Calu3 (cell line): ENCODE results near the gene HBG1. TPM values are rescaled to one million over a fixed set of nuclear protein-coding genes. Genes with fewer than 3 reads are reported as not detected.

ENCODE experiments used
- BruUV-seq: library from RNA; stranded (reverse); fragments of 400-500 nt; replicated peaks from 2 replicates; lab custom pipeline; 2021; lab: Mats Ljungman, UMichigan
- CTCF ChIA-PET: fragments of 300-600 bp; sonication (Branson Sonifier 250); formaldehyde crosslinking; loops from one replicate; lab custom pipeline; 2022; ENCODE audit warnings: antibody characterized with exemption; lab: Charles Lee
- DNase-seq: peaks from one replicate; pipeline ENCODE4 v3.0.0; 2022
- H3K27ac Mint-ChIP-seq: one replicate; pipeline ENCODE4 v1.8.0; 2022; ENCODE audit warnings: mixed read lengths; ENCODE audit not compliant: unreplicated experiment
- H3K27me3 Mint-ChIP-seq: one replicate; pipeline ENCODE4 v1.8.0; 2022; ENCODE audit warnings: mixed read lengths; ENCODE audit not compliant: unreplicated experiment
- H3K36me3 Mint-ChIP-seq: one replicate; pipeline ENCODE4 v1.8.0; 2022; ENCODE audit warnings: mild to moderate bottlenecking, moderate library complexity, mixed read lengths; ENCODE audit not compliant: insufficient read depth, unreplicated experiment
- H3K4me1 Mint-ChIP-seq: one replicate; pipeline ENCODE4 v1.8.0; 2022; ENCODE audit warnings: mild to moderate bottlenecking, low read depth, mixed read lengths; ENCODE audit not compliant: unreplicated experiment
- H3K4me3 Mint-ChIP-seq: one replicate; pipeline ENCODE4 v1.8.0; 2022; ENCODE audit warnings: mild to moderate bottlenecking, low read depth, moderate library complexity, mixed read lengths; ENCODE audit not compliant: unreplicated experiment
- H3K9me3 Mint-ChIP-seq: one replicate; pipeline ENCODE4 v1.8.0; 2022; ENCODE audit warnings: low read depth, mixed read lengths; ENCODE audit not compliant: unreplicated experiment
- CTCF ChIP-seq: fragments of 200-600 bp; IDR thresholded peaks from one replicate; pipeline ENCODE4 v1.8.0; 2022; ENCODE audit warnings: antibody characterized with exemption; ENCODE audit not compliant: unreplicated experiment
- intact Hi-C: fragments of 100-400 bp; cut with micrococcal nuclease; formaldehyde crosslinking; loops from one replicate; pipeline ENCODE4 v1.10.0; 2022; ENCODE audit not compliant: unreplicated experiment
- total RNA-seq: library from RNA; stranded (reverse); gene quantifications from 2 replicates; pipeline ENCODE4 v1.2.3, GENCODE V29; 2022

Gene HBG1
- total RNA-seq, 1 experiment from 2014 or later = not detected

GRCh38 chr11:5288108-5288905 is 38.6 kb upstream of the HBG1 start:
- DNase-seq = no peak
- intact Hi-C loops = no loop called here
- TF ChIP-seq CTCF = no peak
- Mint-ChIP-seq H3K9me3 (no peaks in the 10 kb centered on the region), H3K4me1 (no peaks in the 10 kb centered on the region), H3K27ac (no peak overlapping the region), H3K4me3 (no peak overlapping the region), H3K36me3 (no peaks in the 10 kb centered on the region), H3K27me3 (no peaks in the 10 kb centered on the region)
- BruUV-seq = no TSS peak
- CTCF ChIA-PET = no interaction called here

- H3K27ac Mint-ChIP-seq = no peak overlapping the region
- intact Hi-C loops = no loop called here
- no peaks in the 10 kb centered on the region for H3K9me3 Mint-ChIP-seq
- no peak for TF ChIP-seq CTCF
- no peaks in the 10 kb centered on the region for H3K27me3 Mint-ChIP-seq
- H3K4me3 Mint-ChIP-seq = no peak overlapping the region
- H3K36me3 Mint-ChIP-seq = no peaks in the 10 kb centered on the region
- BruUV-seq = no TSS peak
- no peak for DNase-seq
- CTCF ChIA-PET = no interaction called here
- no peaks in the 10 kb centered on the region for H3K4me1 Mint-ChIP-seq
Measured at GRCh38 chr11:5286901-5287300, 37.2 kb upstream of the HBG1 start.

- Mint-ChIP-seq H3K9me3 (no peaks in the 10 kb centered on the region), H3K4me1 (no peaks in the 10 kb centered on the region), H3K4me3 (no peak overlapping the region), H3K27ac (no peak overlapping the region), H3K27me3 (no peaks in the 10 kb centered on the region), H3K36me3 (no peaks in the 10 kb centered on the region)
- no peak for TF ChIP-seq CTCF
- DNase-seq = no peak
- no TSS peak for BruUV-seq
- intact Hi-C loops = no loop called here
- CTCF ChIA-PET = no interaction called here
Measured at GRCh38 chr11:5286351-5286750, 36.7 kb upstream of the HBG1 start.

GRCh38 chr11:5285703-5286340 is 36.2 kb upstream of the HBG1 start:
- no peaks in the 10 kb centered on the region for H3K9me3 Mint-ChIP-seq
- no TSS peak for BruUV-seq
- CTCF ChIA-PET = interaction anchor here (0.6 kb wide), 1 partner anchor 43 kb away, joined by 3 read pairs; no protein-coding TSS in a partner anchor
- no peak for DNase-seq
- intact Hi-C loops = no loop called here
- no peak overlapping the region for H3K4me3 Mint-ChIP-seq
- H3K4me1 Mint-ChIP-seq = peaks cover 3% of the 10 kb centered on the region
- H3K27ac Mint-ChIP-seq = no peak overlapping the region
- TF ChIP-seq CTCF = no peak
- no peaks in the 10 kb centered on the region for H3K36me3 Mint-ChIP-seq
- H3K27me3 Mint-ChIP-seq = no peaks in the 10 kb centered on the region
